Activated CD4-positive, CD25-positive, alpha-beta regulatory T cell treated with anti-CD3 and anti-CD28 coated beads, Interleukin-2, amount 50 U/mL, for 24 hours (primary cell): Measurements from ENCODE around the gene MTCL1.
"Not testable (repeated sequence)": the region's sequence is repeated elsewhere in the genome, so short reads cannot be mapped to it uniquely, and the experiment has no call there.

ENCODE experiments used
- ATAC-seq, 2 donors: fragments of 150-1000 bp; cut with Tn5 transposase; one replicate each; pipeline ENCODE4 v1.10.0; 2021; ENCODE audit warnings: mild to moderate bottlenecking in 1 of 2, moderate library complexity in 1 of 2

MTCL1 gene

DNA sequence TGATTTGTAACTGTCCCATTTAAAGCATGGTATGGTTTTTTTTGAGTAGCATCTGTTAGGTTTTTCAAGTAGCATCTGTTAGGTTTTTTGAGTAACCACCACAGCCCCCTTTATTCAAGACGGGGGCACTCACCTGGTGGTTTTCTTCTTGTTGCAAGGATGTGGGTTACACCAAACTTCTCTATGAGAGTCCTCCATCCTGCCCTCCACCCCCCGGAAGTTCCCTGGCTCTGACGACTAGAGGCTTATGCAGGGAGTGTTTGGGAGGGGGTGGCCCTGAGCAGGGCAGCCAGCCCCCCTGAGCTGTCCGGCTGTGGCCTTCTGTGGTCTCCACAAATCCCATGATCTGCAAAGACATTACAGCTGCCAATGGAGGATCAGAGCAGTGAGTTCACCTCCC is 39.3 kb downstream of the MTCL1 start:
- peak in 1 of 2 donors; percentile 41 for ATAC-seq

DNA sequence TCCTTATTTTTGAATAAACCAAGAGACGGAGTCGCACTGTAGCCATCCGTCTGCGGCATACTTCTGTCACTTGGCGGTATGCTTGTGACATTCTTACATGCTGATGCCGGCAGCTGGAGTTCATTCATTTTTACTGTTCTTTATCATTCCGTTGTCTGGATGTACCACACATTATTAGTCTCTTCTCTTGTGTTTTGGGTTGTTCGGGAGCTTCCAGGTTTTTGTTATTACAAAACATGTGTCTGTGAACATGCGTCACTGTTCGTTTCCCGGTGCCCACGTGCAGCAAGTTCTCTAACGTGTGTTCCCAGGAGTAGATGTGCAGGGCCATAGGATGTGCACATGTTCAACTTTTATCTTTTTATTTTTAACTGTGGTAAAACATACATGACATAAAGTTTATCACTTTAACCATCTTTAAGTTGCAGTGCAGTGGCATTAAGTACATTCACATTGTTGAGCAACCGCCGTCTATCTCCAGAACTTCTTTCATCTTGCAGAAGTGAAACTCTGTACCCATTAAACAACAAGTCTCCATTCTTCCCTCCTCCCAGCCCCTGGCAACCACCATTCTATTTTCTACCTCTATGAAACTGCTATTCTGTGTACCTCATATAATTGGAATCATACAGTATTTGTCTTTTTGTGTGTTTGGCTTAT is 40.1 kb downstream of the MTCL1 start:
- no peak for ATAC-seq

- no peak for ATAC-seq
These were observed 42.1 kb downstream of the MTCL1 start for GRCh38 chr18:8747440-8747937.

DNA sequence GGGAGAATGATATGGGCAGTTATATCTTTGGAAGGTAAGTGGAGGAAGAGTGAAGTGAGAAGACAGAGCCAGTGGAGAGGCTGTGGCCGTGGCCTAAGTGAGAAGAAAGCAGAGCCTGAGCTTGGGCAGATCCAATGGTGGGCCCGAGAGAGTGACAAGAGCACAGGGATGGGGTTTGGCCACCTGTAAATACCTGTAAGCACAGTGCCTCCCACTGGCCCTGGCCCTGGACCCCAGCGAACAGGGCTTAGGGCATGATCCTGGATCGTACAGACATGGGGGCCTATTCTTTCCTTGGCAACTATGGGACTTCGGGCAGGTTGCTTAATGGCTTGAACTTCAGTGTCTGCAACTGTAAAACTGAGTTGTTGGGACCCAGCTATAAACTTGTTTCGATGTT is 44.1 kb downstream of the MTCL1 start:
- no peak for ATAC-seq

GRCh38 chr18:8750954-8751415 is 45.6 kb downstream of the MTCL1 start:
- no peak for ATAC-seq

DNA sequence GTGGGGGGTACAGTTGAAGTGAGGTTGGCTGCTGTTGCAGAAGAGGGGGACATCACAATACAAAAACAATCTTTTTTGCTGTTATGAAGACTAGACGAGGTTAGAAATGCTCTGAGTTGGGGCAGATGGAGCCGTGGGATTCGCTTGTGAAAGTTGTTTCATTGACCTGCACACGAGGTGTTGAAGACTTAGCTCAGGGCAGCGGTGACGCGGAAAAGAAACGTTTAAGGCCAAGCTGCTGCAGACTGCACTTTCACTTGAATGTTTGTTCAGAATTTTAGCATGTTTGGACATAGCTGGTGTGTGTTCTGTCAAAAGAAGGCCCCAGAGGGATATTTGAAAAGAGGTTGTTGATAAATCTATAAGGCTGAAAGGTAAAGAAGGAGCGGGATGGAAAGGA is 46.3 kb downstream of the MTCL1 start:
- no peak for ATAC-seq

- no peak for ATAC-seq
These were observed 47.0 kb downstream of the MTCL1 start for GRCh38 chr18:8752329-8752728.

DNA sequence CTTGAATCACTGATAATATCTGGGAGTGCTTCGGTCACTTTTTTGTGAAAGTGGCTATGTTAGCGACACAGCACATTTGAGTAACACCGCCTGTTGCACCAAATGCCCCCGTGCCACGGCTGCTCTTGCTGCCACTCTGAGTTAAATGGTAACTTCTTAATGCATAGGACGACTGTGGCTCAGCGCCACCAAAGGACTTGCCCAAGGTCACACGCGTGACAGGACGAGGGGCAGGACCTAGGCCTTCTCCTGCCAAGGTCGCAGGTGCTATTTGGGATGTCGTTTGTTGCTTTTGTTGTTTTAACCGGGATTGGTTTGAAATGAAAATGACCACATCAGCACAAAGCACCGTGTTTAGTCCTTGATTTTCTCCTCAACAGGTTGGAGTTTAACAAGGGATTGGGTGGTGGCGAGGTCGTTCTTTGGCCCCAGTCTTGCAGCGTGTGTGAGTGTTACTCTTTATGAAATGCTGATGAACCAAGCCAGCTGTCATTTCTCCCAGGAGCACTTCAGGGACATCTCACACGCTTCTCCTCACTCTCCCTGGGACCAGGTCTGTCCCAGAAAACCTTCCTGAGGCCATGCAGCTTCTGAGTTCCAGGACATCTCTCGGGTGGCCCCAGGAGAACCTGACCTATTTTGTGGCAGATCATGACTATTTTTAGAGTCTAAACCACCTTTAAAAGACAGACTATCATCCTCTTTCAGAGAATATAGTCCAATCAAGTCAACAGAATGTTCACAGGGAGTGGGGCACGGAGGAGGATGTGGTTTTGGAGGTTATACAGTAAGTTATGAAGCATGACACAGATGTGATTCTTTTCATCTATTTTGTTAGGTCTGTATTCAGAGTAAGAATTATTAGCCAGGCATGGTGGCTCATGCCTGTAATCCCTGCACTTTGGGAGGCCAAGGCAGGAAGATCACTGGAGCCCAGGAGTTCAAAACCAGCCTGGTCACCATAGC is 49.9 kb downstream of the MTCL1 start:
- peak; percentile 87 to 92 for ATAC-seq

GRCh38 chr18:8756571-8756970 is 51.2 kb downstream of the MTCL1 start:
- ATAC-seq: no peak

DNA sequence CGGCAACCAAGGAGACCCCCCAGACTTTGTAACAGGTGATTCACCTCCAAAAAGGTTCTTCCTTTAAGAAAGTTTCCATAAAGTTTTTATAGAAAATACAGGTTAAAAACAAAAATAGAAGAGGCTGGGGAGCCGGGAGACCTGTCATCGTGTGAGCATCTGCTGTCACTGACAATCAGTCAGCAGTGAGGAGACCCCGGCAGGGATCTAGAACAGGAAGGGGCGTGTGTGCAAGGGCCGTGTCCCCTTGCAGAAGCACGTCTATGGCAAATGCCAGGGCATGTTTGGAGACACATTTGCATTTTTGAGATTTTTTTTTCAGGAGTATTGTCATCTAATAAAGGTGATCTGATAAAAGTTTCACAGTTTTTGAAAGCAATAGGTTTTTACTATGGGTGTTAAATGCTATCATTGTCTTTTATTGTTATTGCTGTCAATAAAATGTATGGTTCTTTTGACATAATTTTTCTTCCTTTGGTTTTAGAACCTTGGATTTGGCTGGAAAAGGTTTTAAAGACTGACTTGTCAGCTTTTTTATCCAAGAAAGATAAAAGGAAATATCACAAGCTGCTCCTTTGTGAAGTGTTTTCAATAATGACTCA is 52.1 kb downstream of the MTCL1 start:
- no peak for ATAC-seq

DNA sequence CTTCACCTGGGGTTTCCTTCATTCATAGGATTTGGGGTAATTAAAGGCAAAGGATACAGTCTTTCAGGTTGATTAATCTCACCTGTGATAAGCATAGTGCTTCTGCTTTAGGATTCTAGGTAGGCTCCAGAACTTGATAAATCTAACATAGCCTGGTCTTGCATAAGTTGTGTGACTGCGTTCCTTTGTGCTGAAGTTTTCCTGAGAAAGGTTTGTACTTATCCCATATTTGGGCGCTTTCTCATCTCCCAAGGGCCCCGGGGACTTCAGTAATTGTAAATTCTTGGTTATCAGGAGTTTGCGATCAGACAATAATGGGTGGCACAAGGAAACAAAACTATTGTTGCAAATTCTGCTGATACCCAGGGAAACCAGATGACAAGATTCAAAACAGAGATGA is 53.1 kb downstream of the MTCL1 start:
- no peak for ATAC-seq

- ATAC-seq: no peak
These were observed 55.6 kb downstream of the MTCL1 start for GRCh38 chr18:8760984-8761383.

- not testable (repeated sequence) for ATAC-seq
These were observed 56.2 kb downstream of the MTCL1 start for GRCh38 chr18:8761535-8761934.

DNA sequence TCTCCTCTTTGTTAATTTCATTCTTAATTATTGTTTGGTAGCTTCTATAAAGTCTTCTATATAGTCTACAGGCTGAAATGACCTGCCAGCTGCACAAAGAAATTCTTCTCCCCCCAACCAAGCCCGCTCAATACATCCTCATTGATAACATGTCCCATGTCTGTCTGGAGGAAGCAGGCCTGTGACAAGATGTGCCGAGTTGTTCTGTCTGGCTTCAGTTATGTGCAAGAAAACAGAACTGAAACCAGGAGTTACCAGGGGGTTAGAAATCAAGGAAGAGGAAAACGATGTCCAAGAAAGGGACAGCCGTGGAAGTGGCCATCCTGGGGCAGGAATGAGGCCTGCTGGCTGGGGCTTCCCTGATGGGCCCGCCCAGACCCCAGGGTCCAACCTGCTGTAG is 57.6 kb downstream of the MTCL1 start:
- ATAC-seq: no peak

GRCh38 chr18:8763611-8764010 is 58.3 kb downstream of the MTCL1 start:
- no peak for ATAC-seq

GRCh38 chr18:8765783-8766463 is 60.6 kb downstream of the MTCL1 start:
- no peak for ATAC-seq

DNA sequence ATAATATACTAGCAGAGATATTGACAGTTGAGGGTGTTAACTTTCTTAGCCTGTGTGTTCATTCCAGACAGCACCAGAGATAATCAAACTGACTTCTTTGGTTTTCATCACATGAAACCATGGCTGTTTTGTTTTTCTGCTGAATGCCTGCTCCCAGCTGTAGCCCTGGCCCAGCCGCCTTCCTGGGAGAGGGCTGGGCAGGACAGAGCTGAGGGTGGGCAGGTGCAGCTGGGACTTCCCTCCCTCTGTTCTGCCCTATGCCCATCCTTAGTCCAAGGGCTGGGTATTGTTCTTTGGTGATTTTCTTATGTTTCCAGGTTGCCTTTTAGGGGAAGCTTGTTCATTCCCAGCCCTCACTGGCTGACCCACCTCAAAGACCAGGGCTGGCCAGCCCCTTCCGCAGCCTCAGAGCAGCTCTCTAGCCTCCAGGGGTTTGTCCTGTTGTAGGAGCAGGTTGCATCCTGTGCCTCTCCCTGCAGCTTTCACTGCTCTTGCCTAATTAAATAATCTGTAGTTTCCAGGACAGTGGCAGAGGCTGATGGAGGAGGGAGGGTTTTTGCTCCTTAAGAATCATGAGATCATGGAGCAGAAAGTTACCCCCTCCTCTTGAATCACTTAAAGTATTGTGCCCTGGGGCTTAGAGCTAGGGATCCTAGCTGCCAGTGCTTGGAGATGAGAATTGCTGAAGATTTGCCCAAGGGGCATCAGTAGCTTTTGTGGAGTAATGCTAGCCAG is 61.4 kb downstream of the MTCL1 start:
- ATAC-seq: no peak

DNA sequence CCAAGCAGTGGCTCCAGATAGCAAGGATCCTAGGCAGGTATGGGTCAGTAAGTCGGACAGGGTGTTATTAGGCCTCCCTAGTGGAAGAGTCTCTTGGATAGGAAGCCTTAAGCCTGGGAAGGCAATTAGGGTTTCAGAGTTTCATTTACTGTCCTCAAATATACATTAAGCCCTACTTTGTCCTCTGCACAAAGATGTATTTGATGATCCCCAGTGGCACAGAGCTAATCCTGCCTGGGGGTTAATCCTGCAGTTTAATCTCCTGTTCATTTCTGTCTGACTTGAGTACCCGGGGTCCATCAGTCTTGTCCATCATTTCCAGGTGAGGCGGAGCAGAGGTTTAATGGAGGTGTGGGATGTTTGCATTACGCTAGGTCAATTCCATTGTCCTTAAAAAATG is 62.0 kb downstream of the MTCL1 start:
- no peak for ATAC-seq

GRCh38 chr18:8769509-8770095 is 64.2 kb downstream of the MTCL1 start:
- ATAC-seq: no peak

- no peak for ATAC-seq
These were observed 65.3 kb downstream of the MTCL1 start for GRCh38 chr18:8770657-8771056.

GRCh38 chr18:8771930-8772329 is 66.6 kb downstream of the MTCL1 start:
- ATAC-seq: no peak

- no peak for ATAC-seq
These were observed 68.6 kb downstream of the MTCL1 start for GRCh38 chr18:8773980-8774379.
